Coronary artery (tissue), 2 donors: ENCODE results near the gene ADAMTS6.

Source experiments
- DNase-seq: peaks from one replicate; pipeline ENCODE4 v3.0.0-alpha.2; 2017; ENCODE audit warnings: low spot score
- H3K27ac ChIP-seq, 2 donors: fragments of 200-600 bp; sonication (generic); one replicate each; pipeline ENCODE4 v1.5.1; 2016 to 2019
- H3K4me3 ChIP-seq: fragments of 200-600 bp; sonication (generic); 2 replicates; pipeline ENCODE4 v1.5.1; 2016; ENCODE audit warnings: mild to moderate bottlenecking, moderate library complexity
- CTCF ChIP-seq: fragments of 200-600 bp; sonication (generic); IDR thresholded peaks from one replicate; pipeline ENCODE4 v1.5.1; 2019; ENCODE audit warnings: antibody characterized with exemption

Gene ADAMTS6

DNA sequence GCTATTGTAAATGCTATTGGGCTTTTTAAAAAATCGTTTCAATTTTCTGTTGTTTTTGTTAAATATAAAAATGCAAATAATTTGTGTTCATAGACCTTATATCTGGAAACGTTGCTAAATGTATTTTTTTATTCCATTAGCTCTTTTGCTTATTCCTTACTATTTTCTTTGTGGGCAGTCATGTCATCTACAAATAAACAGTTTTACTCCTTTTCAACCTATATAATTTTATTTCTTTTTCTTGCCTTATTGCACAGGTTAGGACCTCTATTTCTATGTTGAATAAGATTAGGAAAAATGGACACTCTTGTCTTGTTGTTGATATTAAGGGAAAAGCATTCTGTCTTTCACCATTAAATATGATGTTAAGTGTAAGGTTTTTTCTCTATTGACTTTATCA is 364.2 kb downstream of the ADAMTS6 start:
- DNase-seq: no peak
- Histone ChIP-seq H3K4me3 (no peak overlapping the region), H3K27ac (no peak overlapping the region)
- TF ChIP-seq CTCF: no peak

- DNase-seq: no peak
- H3K4me3 ChIP-seq: no peak overlapping the region
- no peak overlapping the region for H3K27ac ChIP-seq
- TF ChIP-seq CTCF: no peak
These were observed 367.9 kb downstream of the ADAMTS6 start for GRCh38 chr5:65113771-65114170.

GRCh38 chr5:65111961-65112658 is 369.6 kb downstream of the ADAMTS6 start:
- TF ChIP-seq CTCF: no peak
- Histone ChIP-seq H3K4me3 (no peak overlapping the region), H3K27ac (no peak overlapping the region)
- no peak for DNase-seq

DNA sequence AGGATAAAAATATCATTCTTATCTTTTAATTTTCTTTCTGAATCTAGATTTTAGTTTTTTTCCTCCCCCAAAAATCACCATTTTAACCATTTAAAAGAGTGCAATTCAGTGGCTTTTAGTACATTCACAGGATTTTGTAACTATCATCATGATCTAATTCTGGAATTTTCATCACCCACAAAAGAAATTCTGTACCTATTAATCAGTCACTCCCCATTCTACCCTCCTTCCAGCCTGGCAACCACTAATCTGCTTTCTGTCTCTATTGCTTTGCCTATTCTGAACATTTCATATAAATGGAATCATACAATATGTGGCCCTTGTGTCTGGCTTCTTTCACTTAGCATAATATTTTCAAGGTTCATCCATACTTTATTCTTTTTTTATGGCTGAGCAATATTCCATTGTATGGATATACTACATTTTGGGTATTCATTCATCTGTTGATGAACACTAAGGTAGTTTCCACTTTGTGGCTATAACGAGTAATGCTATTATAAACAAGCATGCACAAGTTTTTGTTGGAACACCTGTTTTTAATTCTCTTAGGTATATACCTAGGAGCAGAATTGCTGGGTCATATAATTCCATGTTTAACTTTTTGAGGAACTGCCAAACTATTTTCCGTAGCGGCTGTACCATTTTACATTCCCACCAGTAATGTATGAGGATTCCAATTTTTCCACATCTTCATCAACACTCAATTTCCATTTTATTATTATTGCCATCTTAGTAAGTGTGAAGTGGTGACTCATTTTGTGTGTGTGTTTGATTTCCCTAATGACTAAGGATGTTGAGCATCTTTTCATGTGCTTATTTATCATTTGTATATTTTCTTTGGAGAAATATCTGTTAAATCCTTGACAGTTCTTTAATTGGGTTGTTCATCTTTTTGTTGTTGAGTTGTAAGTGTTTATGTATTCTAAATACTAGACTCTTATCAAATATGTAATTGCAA is 372.7 kb downstream of the ADAMTS6 start:
- Histone ChIP-seq H3K4me3 (no peak overlapping the region), H3K27ac (no peak overlapping the region)
- no peak for DNase-seq
- no peak for TF ChIP-seq CTCF

GRCh38 chr5:65105301-65105700 is 376.4 kb downstream of the ADAMTS6 start:
- no peak for DNase-seq
- no peak for TF ChIP-seq CTCF
- H3K27ac ChIP-seq: no peak overlapping the region
- no peak overlapping the region for H3K4me3 ChIP-seq

GRCh38 chr5:65104831-65105230 is 376.9 kb downstream of the ADAMTS6 start:
- TF ChIP-seq CTCF: no peak
- DNase-seq: no peak
- H3K4me3 ChIP-seq: no peak overlapping the region
- no peak overlapping the region for H3K27ac ChIP-seq
